Panc1 (cell line): ENCODE data around the gene OR52B6. TPM values are rescaled to one million over a fixed set of nuclear protein-coding genes. Genes with fewer than 3 reads are reported as not detected.

Source experiments
- ATAC-seq: fragments of 200-7000 bp; cut with Tn5 transposase; 2 replicates; pipeline ENCODE4 v1.9.1; 2020; ENCODE audit warnings: mild to moderate bottlenecking, moderate library complexity
- BruUV-seq: library from RNA; stranded (reverse); fragments of 400-500 nt; replicated peaks from 2 replicates; lab custom pipeline; 2021; lab: Mats Ljungman, UMichigan
- CTCF ChIA-PET: fragments of 300-600 bp; sonication (Branson Sonifier 250); formaldehyde crosslinking; loops from one replicate; lab custom pipeline; 2022; ENCODE audit warnings: antibody characterized with exemption; lab: Charles Lee
- POLR2A ChIA-PET: fragments of 300-600 bp; sonication (Branson Sonifier 250); formaldehyde crosslinking; loops from one replicate; lab custom pipeline; 2022; ENCODE audit warnings: antibody characterized with exemption; lab: Charles Lee
- DNase-seq: peaks from one replicate; pipeline ENCODE4 v3.0.0-alpha.2; 2010; ENCODE audit warnings: low read depth, low spot score
- H3K27ac ChIP-seq: 2 replicates; pipeline ENCODE4 v1.5.1; 2011; ENCODE audit warnings: mild to moderate bottlenecking, low read length, inconsistent platforms
- H3K27me3 ChIP-seq: fragments of 200-500 bp; sonication (Bioruptor generic); 2 replicates; pipeline ENCODE4 v1.6.0; 2014; ENCODE audit warnings: low read length, inconsistent platforms; ENCODE audit not compliant: control insufficient read depth, insufficient read depth
- H3K36me3 ChIP-seq: fragments of 200-500 bp; sonication (Bioruptor generic); 2 replicates; pipeline ENCODE4 v1.5.1; 2014; ENCODE audit warnings: inconsistent platforms, mild to moderate bottlenecking, low read length, moderate library complexity; ENCODE audit not compliant: control insufficient read depth, insufficient read depth
- H3K4me1 ChIP-seq: 2 replicates; pipeline ENCODE4 v1.5.1; 2011; ENCODE audit warnings: inconsistent platforms, mild to moderate bottlenecking, low read length, moderate library complexity; ENCODE audit not compliant: control insufficient read depth, insufficient read depth
- H3K4me3 ChIP-seq, 2 experiments: 2 replicates each; pipeline ENCODE4 v1.5.1; 2011 to 2012; ENCODE audit warnings: low read depth in 2 of 2, low read length in 2 of 2, mild to moderate bottlenecking in 2 of 2, inconsistent platforms in 1 of 2, moderate library complexity in 1 of 2
- H3K9me3 ChIP-seq: fragments of 200-500 bp; sonication (Bioruptor generic); 2 replicates; pipeline ENCODE4 v1.5.1; 2014; ENCODE audit warnings: low read depth, mild to moderate bottlenecking, inconsistent platforms, low read length, moderate library complexity; ENCODE audit not compliant: control insufficient read depth, insufficient read depth
- POLR2AphosphoS5 ChIP-seq: IDR thresholded peaks from 2 replicates; pipeline ENCODE4 v1.6.1; 2012; ENCODE audit warnings: mild to moderate bottlenecking, low read depth, low read length, moderate library complexity
- SIN3A ChIP-seq: IDR thresholded peaks from 2 replicates; pipeline ENCODE4 v1.6.1; 2012; ENCODE audit warnings: low read depth, mild to moderate bottlenecking, low read length, moderate library complexity, borderline replicate concordance; ENCODE audit not compliant: insufficient read depth
- TCF7L2 ChIP-seq: IDR thresholded peaks from 2 replicates; pipeline ENCODE4 v1.6.1; 2011; ENCODE audit warnings: mild to moderate bottlenecking, low read depth, low read length, inconsistent platforms
- in situ Hi-C: cut with HindIII; loops from 2 replicates; pipeline ENCODE4 v1.10.0; 2016; ENCODE audit warnings: low sequenced_read_pairs, low pct_unique_long_range_greater_than_20kb
- intact Hi-C: fragments of 100-400 bp; cut with micrococcal nuclease; formaldehyde crosslinking; loops from one replicate; pipeline ENCODE4 v1.10.0; 2022; ENCODE audit not compliant: unreplicated experiment
- total RNA-seq: library from RNA; stranded (reverse); gene quantifications from one replicate; pipeline ENCODE4 v1.2.1, GENCODE V29; 2021; ENCODE audit not compliant: unreplicated experiment
- TF ChIP-seq, protein P1 (sequence below): fragments of 450-650 bp; IDR thresholded peaks from 2 replicates; pipeline ENCODE4 v1.5.1; 2017; ENCODE audit warnings: mild to moderate bottlenecking
- TF ChIP-seq, protein P2 (sequence below), 2 experiments: IDR thresholded peaks; 2 replicates each; pipeline ENCODE4 v1.6.1; 2011 to 2012; ENCODE audit warnings: low read depth in 2 of 2, control low read depth in 1 of 2, low read length in 1 of 2, mild to moderate bottlenecking in 1 of 2, moderate library complexity in 1 of 2; ENCODE audit not compliant: insufficient read depth in 1 of 2

OR52B6 gene
- total RNA-seq, 1 experiment from 2014 or later: not detected

DNA sequence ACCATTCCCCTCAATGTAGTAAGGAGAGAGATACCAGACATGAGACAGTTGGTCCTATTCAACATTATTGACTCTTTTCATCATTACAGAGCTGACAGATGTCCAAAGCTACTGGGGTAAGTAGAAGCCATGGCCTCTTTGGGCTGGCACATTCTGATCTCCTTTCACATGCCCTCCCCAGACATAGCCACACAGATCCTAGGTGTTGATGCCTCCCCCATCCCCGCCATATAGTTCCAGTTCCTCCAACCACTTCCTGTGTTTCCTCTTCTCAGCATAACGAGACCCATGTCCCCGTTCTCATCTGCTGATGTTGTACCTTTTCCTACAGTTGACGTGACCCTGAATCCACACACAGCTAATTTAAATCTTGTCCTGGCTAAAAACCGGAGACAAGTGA is 29.8 kb downstream of the OR52B6 start:
- no peak overlapping the region for H3K4me3 ChIP-seq
- ChIA-PET POLR2A (no interaction called here), CTCF (no interaction called here)
- in situ Hi-C loops: no loop called here
- no TSS peak for BruUV-seq
- H3K9me3 ChIP-seq: no peaks in the 10 kb centered on the region
- TF ChIP-seq TCF7L2: no peak
- TF ChIP-seq, protein P1, sequence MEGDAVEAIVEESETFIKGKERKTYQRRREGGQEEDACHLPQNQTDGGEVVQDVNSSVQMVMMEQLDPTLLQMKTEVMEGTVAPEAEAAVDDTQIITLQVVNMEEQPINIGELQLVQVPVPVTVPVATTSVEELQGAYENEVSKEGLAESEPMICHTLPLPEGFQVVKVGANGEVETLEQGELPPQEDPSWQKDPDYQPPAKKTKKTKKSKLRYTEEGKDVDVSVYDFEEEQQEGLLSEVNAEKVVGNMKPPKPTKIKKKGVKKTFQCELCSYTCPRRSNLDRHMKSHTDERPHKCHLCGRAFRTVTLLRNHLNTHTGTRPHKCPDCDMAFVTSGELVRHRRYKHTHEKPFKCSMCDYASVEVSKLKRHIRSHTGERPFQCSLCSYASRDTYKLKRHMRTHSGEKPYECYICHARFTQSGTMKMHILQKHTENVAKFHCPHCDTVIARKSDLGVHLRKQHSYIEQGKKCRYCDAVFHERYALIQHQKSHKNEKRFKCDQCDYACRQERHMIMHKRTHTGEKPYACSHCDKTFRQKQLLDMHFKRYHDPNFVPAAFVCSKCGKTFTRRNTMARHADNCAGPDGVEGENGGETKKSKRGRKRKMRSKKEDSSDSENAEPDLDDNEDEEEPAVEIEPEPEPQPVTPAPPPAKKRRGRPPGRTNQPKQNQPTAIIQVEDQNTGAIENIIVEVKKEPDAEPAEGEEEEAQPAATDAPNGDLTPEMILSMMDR: no peak
- no peak for TF ChIP-seq SIN3A
- TF ChIP-seq, protein P2, sequence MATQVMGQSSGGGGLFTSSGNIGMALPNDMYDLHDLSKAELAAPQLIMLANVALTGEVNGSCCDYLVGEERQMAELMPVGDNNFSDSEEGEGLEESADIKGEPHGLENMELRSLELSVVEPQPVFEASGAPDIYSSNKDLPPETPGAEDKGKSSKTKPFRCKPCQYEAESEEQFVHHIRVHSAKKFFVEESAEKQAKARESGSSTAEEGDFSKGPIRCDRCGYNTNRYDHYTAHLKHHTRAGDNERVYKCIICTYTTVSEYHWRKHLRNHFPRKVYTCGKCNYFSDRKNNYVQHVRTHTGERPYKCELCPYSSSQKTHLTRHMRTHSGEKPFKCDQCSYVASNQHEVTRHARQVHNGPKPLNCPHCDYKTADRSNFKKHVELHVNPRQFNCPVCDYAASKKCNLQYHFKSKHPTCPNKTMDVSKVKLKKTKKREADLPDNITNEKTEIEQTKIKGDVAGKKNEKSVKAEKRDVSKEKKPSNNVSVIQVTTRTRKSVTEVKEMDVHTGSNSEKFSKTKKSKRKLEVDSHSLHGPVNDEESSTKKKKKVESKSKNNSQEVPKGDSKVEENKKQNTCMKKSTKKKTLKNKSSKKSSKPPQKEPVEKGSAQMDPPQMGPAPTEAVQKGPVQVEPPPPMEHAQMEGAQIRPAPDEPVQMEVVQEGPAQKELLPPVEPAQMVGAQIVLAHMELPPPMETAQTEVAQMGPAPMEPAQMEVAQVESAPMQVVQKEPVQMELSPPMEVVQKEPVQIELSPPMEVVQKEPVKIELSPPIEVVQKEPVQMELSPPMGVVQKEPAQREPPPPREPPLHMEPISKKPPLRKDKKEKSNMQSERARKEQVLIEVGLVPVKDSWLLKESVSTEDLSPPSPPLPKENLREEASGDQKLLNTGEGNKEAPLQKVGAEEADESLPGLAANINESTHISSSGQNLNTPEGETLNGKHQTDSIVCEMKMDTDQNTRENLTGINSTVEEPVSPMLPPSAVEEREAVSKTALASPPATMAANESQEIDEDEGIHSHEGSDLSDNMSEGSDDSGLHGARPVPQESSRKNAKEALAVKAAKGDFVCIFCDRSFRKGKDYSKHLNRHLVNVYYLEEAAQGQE (IDR thresholded peaks at IDR 0.05; ENCODE audit: insufficient read depth in 1 of 2, low read depth in 2 of 2, low read length in 1 of 2): no peak
- no peak for TF ChIP-seq POLR2AphosphoS5
- ATAC-seq (no peak), DNase-seq (no peak)
- peaks cover 21% of the 10 kb centered on the region for H3K36me3 ChIP-seq
- intact Hi-C loops: no loop called here
- no peaks in the 10 kb centered on the region for H3K4me1 ChIP-seq
- no peak overlapping the region for H3K27ac ChIP-seq
- no peaks in the 10 kb centered on the region for H3K27me3 ChIP-seq

DNA sequence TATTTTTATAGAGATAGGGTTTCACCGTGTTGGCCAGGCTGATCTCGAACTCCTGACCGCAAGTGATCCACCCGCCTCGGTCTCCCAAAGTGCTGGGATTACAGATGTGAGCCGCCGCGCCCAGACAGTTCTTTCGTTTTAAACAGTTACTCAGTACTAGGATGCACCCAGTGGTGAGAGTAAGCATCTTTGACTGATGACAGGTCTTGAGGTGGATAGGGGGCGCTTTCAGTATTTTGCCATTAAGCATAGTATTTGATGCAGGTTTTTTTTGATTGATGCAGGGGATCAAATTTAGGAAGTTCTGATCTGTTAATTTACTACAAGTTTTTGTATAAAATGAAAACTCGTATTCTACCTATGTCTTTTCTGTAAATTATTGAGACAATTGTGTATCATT is 30.9 kb downstream of the OR52B6 start:
- intact Hi-C loops: no loop called here
- in situ Hi-C loops: no loop called here
- no TSS peak for BruUV-seq
- Histone ChIP-seq H3K9me3 (no peaks in the 10 kb centered on the region), H3K4me1 (no peaks in the 10 kb centered on the region), H3K27ac (no peak overlapping the region), H3K4me3 (no peak overlapping the region), H3K36me3 (peaks cover 12% of the 10 kb centered on the region), H3K27me3 (no peaks in the 10 kb centered on the region)
- no peak for ATAC-seq
- no peak for TF ChIP-seq TCF7L2
- TF ChIP-seq, protein P1: peak; percentile 41
- POLR2A ChIA-PET: no interaction called here
- CTCF ChIA-PET: no interaction called here
- no peak for DNase-seq
